CD4-positive, alpha-beta T cell (primary cell): Measurements from ENCODE around the gene CDK2AP2. TPM values are rescaled to one million over a fixed set of nuclear protein-coding genes. Genes with fewer than 3 reads are reported as not detected.
A peak's percentile ranks its signal among the peaks of the same experiment; 100 is the strongest.

Source experiments
- ATAC-seq: fragments of 200-7000 bp; cut with Tn5 transposase; one replicate; pipeline ENCODE4 v1.10.0; 2022; ENCODE audit warnings: mild to moderate bottlenecking; ENCODE audit not compliant: poor library complexity
- CTCF ChIA-PET: fragments of 350-600 bp; sonication (Branson Sonifier 250); formaldehyde crosslinking; loops from one replicate; lab custom pipeline; 2021; ENCODE audit warnings: antibody characterized with exemption, inconsistent platforms; lab: Charles Lee
- POLR2A ChIA-PET: fragments of 350-600 bp; sonication (Branson Sonifier 250); formaldehyde crosslinking; loops from one replicate; lab custom pipeline; 2021; ENCODE audit warnings: antibody characterized with exemption, inconsistent platforms; lab: Charles Lee
- DNase-seq, 14 experiments: peaks; one replicate each; pipeline ENCODE4 v3.0.0-alpha.2; 2013 to 2020; ENCODE audit warnings: mixed read lengths in 2 of 14
- H3K27ac ChIP-seq, 2 donors: one replicate each; pipeline versions ENCODE4 v1.5.1 to v1.7.0; 2013; ENCODE audit warnings: low read length in 2 of 2, low read depth in 1 of 2, mild to moderate bottlenecking in 1 of 2
- H3K27me3 ChIP-seq, 2 experiments: 1 replicate in 1 of 2; 2 replicates in 1 of 2; pipeline versions ENCODE4 v1.6.1 to v1.7.0; 2013; ENCODE audit warnings: low read length in 2 of 2, control low read depth in 1 of 2, mild to moderate bottlenecking in 1 of 2, moderate library complexity in 1 of 2; ENCODE audit not compliant: insufficient read depth in 2 of 2, control insufficient read depth in 1 of 2
- H3K36me3 ChIP-seq: one replicate; pipeline ENCODE4 v1.6.1; 2013; ENCODE audit warnings: low read length, control low read depth; ENCODE audit not compliant: insufficient read depth
- H3K4me1 ChIP-seq: one replicate; pipeline ENCODE4 v1.6.1; 2013; ENCODE audit warnings: low read length, control low read depth; ENCODE audit not compliant: insufficient read depth
- H3K4me3 ChIP-seq: one replicate; pipeline ENCODE4 v1.5.1; 2013; ENCODE audit warnings: mild to moderate bottlenecking, low read length, moderate library complexity
- H3K9me3 ChIP-seq, 2 experiments: 1 replicate in 1 of 2; 2 replicates in 1 of 2; pipeline versions ENCODE4 v1.6.1 to v1.7.0; 2013; ENCODE audit warnings: low read length in 2 of 2, mild to moderate bottlenecking in 2 of 2, control low read depth in 1 of 2, moderate library complexity in 1 of 2; ENCODE audit not compliant: control insufficient read depth in 1 of 2, insufficient read depth in 1 of 2
- H3K27ac Mint-ChIP-seq: one replicate; pipeline ENCODE4 v1.8.0; 2020; ENCODE audit warnings: mixed read lengths
- H3K27me3 Mint-ChIP-seq: one replicate; pipeline ENCODE4 v1.8.0; 2021; ENCODE audit warnings: mixed read lengths
- H3K36me3 Mint-ChIP-seq: one replicate; pipeline ENCODE4 v1.8.0; 2021; ENCODE audit warnings: low read depth, mixed read lengths
- H3K4me1 Mint-ChIP-seq: one replicate; pipeline ENCODE4 v1.8.0; 2021; ENCODE audit warnings: low read depth, mixed read lengths
- H3K4me3 Mint-ChIP-seq: one replicate; pipeline ENCODE4 v1.8.0; 2020; ENCODE audit warnings: mild to moderate bottlenecking, mixed read lengths
- H3K9me3 Mint-ChIP-seq: one replicate; pipeline ENCODE4 v1.8.0; 2020; ENCODE audit warnings: mixed read lengths
- CTCF ChIP-seq: fragments of 200-600 bp; IDR thresholded peaks from one replicate; pipeline ENCODE4 v1.8.0; 2022; ENCODE audit warnings: antibody characterized with exemption, mild to moderate bottlenecking
- intact Hi-C, 2 experiments: fragments of 100-400 bp; cut with DNase I in 1 of 2; cut with micrococcal nuclease in 1 of 2; formaldehyde crosslinking; loops; one replicate each; pipeline versions ENCODE4 v1.15.1 to v1.9.0; 2023 to 2025; cut with DNase I, micrococcal nuclease
- total RNA-seq, 174 experiments: library from RNA in 2 of 174; stranded (reverse) in 2 of 174; gene quantifications; one replicate each; pipeline ENCODE4 v1.2.3 and lab custom pipeline; 2021 to 2026

The CDK2AP2 gene
- total RNA-seq, 2 experiments from 2014 or later, result 19.5 to 22.0 TPM

GRCh38 chr11:67492801-67493547, 15.0 kb downstream of the CDK2AP2 start:
- Histone ChIP-seq H3K27me3 (no peaks in the 10 kb centered on the region), H3K9me3 (no peaks in the 10 kb centered on the region), H3K4me3 (no peak overlapping the region), H3K27ac (peak overlapping the region in 1 of 2 donors; percentile 34), H3K4me1 (peaks cover 26% of the 10 kb centered on the region), H3K36me3 (peaks cover 90% of the 10 kb centered on the region)
- no peak overlapping the region for H3K27ac Mint-ChIP-seq
- ATAC-seq (peak; percentile 41), DNase-seq (peak in 2 of 14 experiments; percentile 34 to 53)
- H3K9me3 Mint-ChIP-seq, result no peaks in the 10 kb centered on the region
- peaks cover 70% of the 10 kb centered on the region for H3K36me3 Mint-ChIP-seq
- ChIA-PET POLR2A (interaction anchor here (0.6 to 2.5 kb wide), 5 partner anchors 10 to 176 kb away, joined by 3 to 9 read pairs (median 3); partner anchors contain the start of genes AIP, PPP1CA and PTPRCAP), CTCF (interaction anchor here (0.7 kb wide), 1 partner anchor 104 kb away, joined by 3 read pairs; no protein-coding TSS in a partner anchor)
- no peak for TF ChIP-seq CTCF
- intact Hi-C loops, result no loop called here
- H3K4me3 Mint-ChIP-seq, result no peak overlapping the region
- H3K27me3 Mint-ChIP-seq, result no peaks in the 10 kb centered on the region
- peaks cover 16% of the 10 kb centered on the region for H3K4me1 Mint-ChIP-seq

- POLR2A ChIA-PET, result interaction anchor here (0.6 to 2.5 kb wide), 8 partner anchors 9 to 204 kb away, joined by 3 to 9 read pairs (median 3); partner anchors contain the start of genes AIP, PPP1CA and PTPRCAP
- H3K4me3 ChIP-seq, result no peak overlapping the region
- H3K27me3 ChIP-seq, result no peaks in the 10 kb centered on the region
- ATAC-seq (no peak), DNase-seq (no peak)
- TF ChIP-seq CTCF, result no peak
- H3K36me3 Mint-ChIP-seq, result peaks cover 73% of the 10 kb centered on the region
- H3K9me3 ChIP-seq, result no peaks in the 10 kb centered on the region
- intact Hi-C loops, result no loop called here
- H3K4me3 Mint-ChIP-seq, result no peak overlapping the region
- CTCF ChIA-PET, result interaction anchor here (0.7 kb wide), 1 partner anchor 103 kb away, joined by 3 read pairs; no protein-coding TSS in a partner anchor
- H3K27ac ChIP-seq, result peak overlapping the region in 1 of 2 donors; percentile 34
- peaks cover 91% of the 10 kb centered on the region for H3K36me3 ChIP-seq
- H3K9me3 Mint-ChIP-seq, result no peaks in the 10 kb centered on the region
- H3K4me1 ChIP-seq, result peaks cover 34% of the 10 kb centered on the region
- H3K27me3 Mint-ChIP-seq, result no peaks in the 10 kb centered on the region
- no peak overlapping the region for H3K27ac Mint-ChIP-seq
- peaks cover 24% of the 10 kb centered on the region for H3K4me1 Mint-ChIP-seq
These were observed 15.8 kb downstream of the CDK2AP2 start for GRCh38 chr11:67492069-67492727.

- Mint-ChIP-seq H3K36me3 (peaks cover 72% of the 10 kb centered on the region), H3K4me3 (no peak overlapping the region), H3K27ac (peak overlapping the region; percentile 68), H3K4me1 (peaks cover 30% of the 10 kb centered on the region), H3K9me3 (no peaks in the 10 kb centered on the region), H3K27me3 (no peaks in the 10 kb centered on the region)
- Histone ChIP-seq H3K36me3 (peaks cover 93% of the 10 kb centered on the region), H3K27me3 (no peaks in the 10 kb centered on the region), H3K27ac (no peak overlapping the region), H3K9me3 (no peaks in the 10 kb centered on the region), H3K4me1 (peaks cover 41% of the 10 kb centered on the region), H3K4me3 (no peak overlapping the region)
- POLR2A ChIA-PET, result interaction anchor here (0.6 to 2.5 kb wide), 7 partner anchors 8 to 203 kb away, joined by 3 to 15 read pairs (median 5); partner anchors contain the start of genes AIP and PTPRCAP
- intact Hi-C loops, result no loop called here
- ATAC-seq (no peak), DNase-seq (peak in 1 of 14 experiments; percentile 19)
- CTCF ChIA-PET, result no interaction called here
- TF ChIP-seq CTCF, result no peak
These were observed 16.5 kb downstream of the CDK2AP2 start for GRCh38 chr11:67491276-67492068.
